GDM1 (cell line): ENCODE data around the gene TNFRSF19.

Experiments
- DNase-seq: peaks from one replicate; lab custom pipeline; 2025; lab: John Stamatoyannopoulos, UW

The TNFRSF19 gene

DNA sequence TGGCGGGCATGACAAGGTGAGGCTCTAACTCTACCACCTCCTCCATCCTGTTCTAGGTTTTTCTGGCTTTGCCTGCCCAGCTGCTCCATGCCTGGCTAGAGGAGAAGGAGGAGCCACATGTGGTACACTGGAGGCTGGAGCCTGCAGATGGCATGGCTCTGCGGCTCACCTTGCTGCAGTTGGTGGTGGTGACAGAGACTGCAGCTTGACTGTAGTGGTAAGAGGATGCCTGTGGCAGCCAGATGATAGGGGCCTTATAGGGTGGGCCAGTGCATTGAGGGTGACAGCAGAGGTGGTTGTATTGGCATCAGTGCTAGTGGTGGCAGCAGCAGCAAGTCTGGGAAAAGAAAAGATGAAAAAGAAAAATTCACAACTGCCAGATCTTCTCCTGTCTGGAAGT is 146.2 kb downstream of the TNFRSF19 start:
- no peak for DNase-seq

DNA sequence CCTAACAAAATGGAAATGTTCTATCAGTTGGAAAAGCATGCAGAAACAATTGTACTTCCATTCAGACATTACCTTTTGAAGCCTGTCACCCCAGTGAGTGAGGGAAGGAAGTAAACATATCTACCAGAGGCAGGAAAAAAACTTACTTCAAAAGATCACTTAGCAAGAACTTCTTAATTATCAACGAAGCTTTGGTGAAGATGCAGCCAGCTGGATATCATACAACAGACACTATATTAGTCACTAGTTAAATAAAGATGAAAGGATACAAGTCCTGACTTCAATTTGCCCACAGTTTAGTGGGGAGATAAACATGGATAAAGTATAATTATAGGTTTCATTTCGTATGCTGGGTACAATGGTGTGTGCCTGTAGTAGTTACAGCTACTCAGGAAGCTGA is 148.8 kb downstream of the TNFRSF19 start:
- no peak for DNase-seq

DNA sequence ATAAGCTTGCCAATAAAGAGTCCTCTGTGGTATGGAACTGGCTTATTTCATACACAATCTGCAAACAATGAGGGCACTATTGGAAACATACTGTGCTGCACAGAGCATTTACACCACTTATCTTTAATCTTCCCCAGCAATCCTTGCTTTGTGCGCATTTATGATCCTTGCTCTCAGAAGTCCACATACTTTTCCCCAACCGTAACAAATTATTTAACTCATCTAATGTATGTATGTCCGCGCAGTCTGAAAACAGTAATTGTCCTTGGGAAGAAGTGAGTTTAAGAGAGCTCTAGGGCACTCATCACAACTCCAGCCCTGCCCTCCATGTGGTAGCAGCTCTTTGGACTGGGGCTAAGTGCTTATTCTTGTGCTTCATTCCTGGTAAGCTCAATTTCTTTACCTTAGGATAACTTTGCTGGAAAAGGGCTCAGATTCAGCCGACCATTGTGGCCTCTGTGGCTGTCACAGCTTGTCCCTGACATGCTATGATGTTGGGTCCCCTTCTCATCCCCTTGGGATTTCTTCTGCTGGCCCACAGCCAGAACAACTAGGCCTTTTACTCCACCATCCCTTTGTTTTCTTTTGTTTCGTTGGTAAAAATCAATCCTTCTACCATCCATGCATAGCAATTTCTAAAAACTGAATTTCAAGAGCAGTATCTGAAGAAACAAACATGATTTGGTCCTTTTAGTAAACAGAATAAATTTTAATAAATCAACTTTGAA is 152.7 kb downstream of the TNFRSF19 start:
- DNase-seq, result no peak

DNA sequence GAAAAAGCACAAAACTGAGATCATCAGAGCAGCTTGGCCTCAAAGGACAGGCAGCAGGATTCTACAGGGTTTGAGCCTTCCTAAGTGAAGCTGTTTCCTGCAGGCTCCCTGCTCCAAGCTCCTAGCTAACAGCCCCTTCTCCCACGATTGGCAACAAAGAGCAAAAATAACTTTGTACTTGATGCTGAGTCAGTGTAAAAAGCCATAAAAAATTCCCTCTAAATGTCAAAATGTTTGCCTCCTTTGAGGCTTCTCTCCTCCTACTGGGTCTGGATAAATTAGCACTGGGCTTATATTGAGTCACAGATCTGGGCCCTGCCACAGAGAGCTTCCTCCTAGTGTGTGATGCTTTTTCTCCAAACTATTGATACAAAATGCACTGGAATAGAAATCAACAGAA is 153.3 kb downstream of the TNFRSF19 start:
- no peak for DNase-seq

DNA sequence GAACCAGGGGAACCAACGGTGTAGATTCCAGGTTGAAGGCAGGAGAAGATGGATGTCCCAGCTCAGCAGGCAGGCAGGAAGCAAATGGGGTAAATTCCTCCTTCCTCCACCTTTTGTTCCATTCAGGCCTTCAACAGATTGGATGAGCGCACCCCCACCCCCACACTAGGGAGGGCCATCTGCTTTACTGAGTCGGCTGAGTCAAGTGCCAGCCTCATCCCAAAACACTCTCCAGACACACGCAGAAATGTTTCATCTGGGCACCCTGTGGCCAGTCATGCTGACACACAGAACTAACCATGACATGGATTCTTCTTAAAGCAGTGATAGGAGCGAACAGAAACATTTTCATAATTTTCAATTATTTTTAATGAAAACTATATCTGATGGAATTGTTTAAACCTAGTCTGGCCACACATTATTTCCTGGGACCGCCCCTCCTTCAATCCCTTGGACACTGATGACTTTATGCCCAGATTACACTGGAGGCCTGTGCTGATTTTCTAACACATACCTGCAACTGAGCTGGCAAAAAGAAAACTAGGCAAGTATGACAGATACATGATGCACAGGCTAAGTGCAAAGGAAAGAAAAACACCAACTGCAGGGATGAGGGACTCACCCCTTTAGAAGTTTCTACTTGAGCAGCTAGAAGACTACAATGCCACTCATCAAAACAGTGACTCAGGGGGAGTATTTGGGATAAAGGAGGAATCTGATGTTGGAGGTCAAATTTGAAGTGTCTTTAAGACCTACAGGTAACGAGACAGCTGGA is 154.2 kb downstream of the TNFRSF19 start:
- DNase-seq, result no peak
